Stimulated activated naive B cell treated with anti-CD40 and anti-IgM and Interleukin-4, amounts not matched to agents 10 μg/mL and 1 μg/mL and 100 μg/mL, for 72 hours (primary cell): ENCODE data around the gene NDUFV2.

Experiments used
- ATAC-seq, 2 donors: fragments of 150-1000 bp; cut with Tn5 transposase; replicated peaks; 2 replicates each; pipeline ENCODE4 v1.10.0; 2021; ENCODE audit warnings: moderate library complexity in 1 of 2
- DNase-seq: peaks from one replicate; pipeline ENCODE4 v3.0.0; 2021
- H3K27ac Mint-ChIP-seq: one replicate; pipeline ENCODE4 v1.8.0; 2022; ENCODE audit warnings: mild to moderate bottlenecking, mixed read lengths
- H3K27me3 Mint-ChIP-seq, 2 donors: one replicate each; pipeline ENCODE4 v1.8.0; 2022; ENCODE audit warnings: mixed read lengths in 2 of 2
- H3K36me3 Mint-ChIP-seq, 2 donors: one replicate each; pipeline ENCODE4 v1.8.0; 2022; ENCODE audit warnings: mixed read lengths in 2 of 2, mild to moderate bottlenecking in 1 of 2
- H3K4me1 Mint-ChIP-seq, 2 donors: one replicate each; pipeline ENCODE4 v1.8.0; 2022; ENCODE audit warnings: mixed read lengths in 2 of 2, mild to moderate bottlenecking in 1 of 2
- H3K4me3 Mint-ChIP-seq, 2 donors: one replicate each; pipeline ENCODE4 v1.8.0; 2022; ENCODE audit warnings: mild to moderate bottlenecking in 2 of 2, mixed read lengths in 2 of 2, moderate library complexity in 1 of 2
- H3K9me3 Mint-ChIP-seq, 2 donors: one replicate each; pipeline ENCODE4 v1.8.0; 2022; ENCODE audit warnings: mixed read lengths in 2 of 2, mild to moderate bottlenecking in 1 of 2

The NDUFV2 gene

DNA sequence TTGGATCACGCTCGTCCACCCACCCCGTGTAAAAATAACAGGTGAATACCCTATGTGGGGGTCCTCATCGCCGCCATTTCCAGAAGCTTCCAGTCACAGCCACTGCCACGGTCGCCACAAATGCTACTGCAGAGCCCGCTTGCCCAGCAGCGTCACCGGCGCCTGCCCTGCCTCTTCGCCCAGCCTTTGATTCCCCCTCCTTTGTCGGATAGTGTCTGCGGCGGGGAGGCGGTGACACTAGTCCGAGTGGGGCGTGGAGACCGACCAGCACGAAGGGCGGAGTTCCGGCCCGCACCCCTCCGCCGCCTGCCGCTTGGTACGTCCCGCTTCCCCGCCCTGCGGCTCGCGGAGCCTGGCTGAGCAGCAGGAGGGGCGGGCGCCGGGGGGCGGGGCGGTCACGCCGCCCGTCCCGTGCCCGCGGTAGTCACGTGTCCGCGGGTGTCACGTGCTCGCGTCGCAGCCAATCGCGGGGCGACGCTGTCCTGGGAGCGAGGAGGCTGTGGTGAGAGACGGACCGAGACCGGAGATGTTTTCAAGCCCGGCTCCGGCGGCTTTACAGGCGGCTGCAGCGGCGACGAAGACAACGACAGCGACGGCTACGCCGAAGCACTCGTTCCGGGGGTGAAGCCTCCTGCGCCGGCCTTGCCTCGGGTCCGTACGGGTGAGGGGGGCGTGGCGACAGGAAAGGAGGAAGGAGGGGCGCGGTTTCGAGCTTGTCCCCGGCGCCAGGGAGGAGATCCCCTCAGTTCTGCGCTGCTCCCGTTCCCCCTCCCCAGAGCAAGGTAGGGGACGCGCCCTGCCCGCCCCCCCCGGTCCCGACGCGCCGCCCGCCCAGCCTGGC is 34.0 kb downstream of the NDUFV2 start, which contains the start of gene ANKRD12:
TSS of gene ANKRD12 (plus strand) at position 467 of the 841 bp plus-strand sequence. CDS start 45,652 bp downstream, outside the sequence.
- Mint-ChIP-seq H3K9me3 (no peaks in the 10 kb centered on the region), H3K4me1 (peaks cover 23 to 59% of the 10 kb centered on the region in 2 donors), H3K27me3 (no peaks in the 10 kb centered on the region), H3K4me3 (peak within 1 kb of the TSS; percentile 92 to 95), H3K36me3 (peaks cover 20 to 27% of the 10 kb centered on the region in 2 donors), H3K27ac (peak within 1 kb of the TSS; percentile 100)
- DNase-seq (peak; percentile 99), ATAC-seq (peak; percentile 79)

- H3K4me1 Mint-ChIP-seq: peaks cover 24 to 68% of the 10 kb centered on the region in 2 donors
- H3K27ac Mint-ChIP-seq: peak overlapping the region; percentile 96
- DNase-seq (peak; percentile 65), ATAC-seq (peak; percentile 55 to 62)
- no peaks in the 10 kb centered on the region for H3K9me3 Mint-ChIP-seq
- H3K36me3 Mint-ChIP-seq: peaks cover 12 to 19% of the 10 kb centered on the region in 2 donors
- H3K27me3 Mint-ChIP-seq: no peaks in the 10 kb centered on the region
- H3K4me3 Mint-ChIP-seq: peak overlapping the region; percentile 84 to 95
Measured at GRCh38 chr18:9137168-9138066, 34.9 kb downstream of the NDUFV2 start.

DNA sequence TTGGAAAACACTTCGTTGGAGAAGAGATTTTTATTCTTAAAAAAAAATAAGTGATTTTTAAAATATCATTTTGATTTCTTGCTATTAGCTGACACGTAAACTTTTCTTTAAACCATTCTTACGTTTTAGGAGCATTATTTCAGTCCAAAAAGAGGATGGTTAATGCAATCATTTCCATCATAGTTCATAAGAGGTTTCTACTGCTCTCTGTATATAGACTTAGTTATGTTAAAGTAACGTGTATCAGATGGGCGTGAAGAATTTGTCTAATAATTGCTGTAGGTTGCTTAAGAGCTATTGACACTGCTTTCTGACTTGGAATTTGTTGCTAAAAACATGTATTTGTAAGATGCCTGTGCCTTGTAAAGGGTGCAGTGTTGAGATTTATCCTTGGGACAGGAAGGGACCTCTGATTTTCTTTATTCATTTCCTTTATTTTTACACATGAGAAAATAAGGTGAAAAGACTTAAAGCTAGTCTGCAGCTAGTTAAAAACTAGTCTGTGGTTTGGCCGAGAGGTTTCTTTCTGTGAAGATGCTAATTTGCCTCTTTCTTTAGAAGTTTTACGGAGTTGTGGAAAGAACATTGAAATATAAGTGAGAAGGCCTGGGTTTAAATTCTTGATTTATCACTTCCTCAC is 37.0 kb downstream of the NDUFV2 start:
- Mint-ChIP-seq H3K4me1 (peaks cover 28 to 68% of the 10 kb centered on the region in 2 donors), H3K36me3 (peaks cover 5 to 20% of the 10 kb centered on the region in 2 donors), H3K4me3 (peak overlapping the region; percentile 84 to 89), H3K9me3 (no peaks in the 10 kb centered on the region), H3K27ac (peak overlapping the region; percentile 65), H3K27me3 (no peaks in the 10 kb centered on the region)
- ATAC-seq (no peak), DNase-seq (no peak)

- DNase-seq (no peak), ATAC-seq (no peak)
- H3K27me3 Mint-ChIP-seq: no peaks in the 10 kb centered on the region
- peak overlapping the region; percentile 73 to 74 for H3K4me3 Mint-ChIP-seq
- no peaks in the 10 kb centered on the region for H3K9me3 Mint-ChIP-seq
- peak overlapping the region; percentile 72 for H3K27ac Mint-ChIP-seq
- H3K4me1 Mint-ChIP-seq: peaks cover 31 to 65% of the 10 kb centered on the region in 2 donors
- H3K36me3 Mint-ChIP-seq: peaks cover 3 to 20% of the 10 kb centered on the region in 2 donors
Measured at GRCh38 chr18:9140381-9140780, 37.9 kb downstream of the NDUFV2 start.

- peaks cover 34 to 65% of the 10 kb centered on the region in 2 donors for H3K4me1 Mint-ChIP-seq
- H3K27ac Mint-ChIP-seq: peak overlapping the region; percentile 11
- no peaks in the 10 kb centered on the region for H3K9me3 Mint-ChIP-seq
- H3K27me3 Mint-ChIP-seq: no peaks in the 10 kb centered on the region
- peaks cover 3 to 20% of the 10 kb centered on the region in 2 donors for H3K36me3 Mint-ChIP-seq
- H3K4me3 Mint-ChIP-seq: peak overlapping the region; percentile 10 to 32
- ATAC-seq (no peak), DNase-seq (no peak)
Measured at GRCh38 chr18:9140984-9141383, 38.5 kb downstream of the NDUFV2 start.

- DNase-seq (no peak), ATAC-seq (no peak)
- H3K9me3 Mint-ChIP-seq: no peaks in the 10 kb centered on the region
- peak overlapping the region; percentile 25 for H3K27ac Mint-ChIP-seq
- no peaks in the 10 kb centered on the region for H3K27me3 Mint-ChIP-seq
- H3K4me3 Mint-ChIP-seq: no peak overlapping the region
- peaks cover 0 to 13% of the 10 kb centered on the region in 2 donors for H3K36me3 Mint-ChIP-seq
- H3K4me1 Mint-ChIP-seq: peaks cover 35 to 76% of the 10 kb centered on the region in 2 donors
Measured at GRCh38 chr18:9146224-9146623, 43.7 kb downstream of the NDUFV2 start.

DNA sequence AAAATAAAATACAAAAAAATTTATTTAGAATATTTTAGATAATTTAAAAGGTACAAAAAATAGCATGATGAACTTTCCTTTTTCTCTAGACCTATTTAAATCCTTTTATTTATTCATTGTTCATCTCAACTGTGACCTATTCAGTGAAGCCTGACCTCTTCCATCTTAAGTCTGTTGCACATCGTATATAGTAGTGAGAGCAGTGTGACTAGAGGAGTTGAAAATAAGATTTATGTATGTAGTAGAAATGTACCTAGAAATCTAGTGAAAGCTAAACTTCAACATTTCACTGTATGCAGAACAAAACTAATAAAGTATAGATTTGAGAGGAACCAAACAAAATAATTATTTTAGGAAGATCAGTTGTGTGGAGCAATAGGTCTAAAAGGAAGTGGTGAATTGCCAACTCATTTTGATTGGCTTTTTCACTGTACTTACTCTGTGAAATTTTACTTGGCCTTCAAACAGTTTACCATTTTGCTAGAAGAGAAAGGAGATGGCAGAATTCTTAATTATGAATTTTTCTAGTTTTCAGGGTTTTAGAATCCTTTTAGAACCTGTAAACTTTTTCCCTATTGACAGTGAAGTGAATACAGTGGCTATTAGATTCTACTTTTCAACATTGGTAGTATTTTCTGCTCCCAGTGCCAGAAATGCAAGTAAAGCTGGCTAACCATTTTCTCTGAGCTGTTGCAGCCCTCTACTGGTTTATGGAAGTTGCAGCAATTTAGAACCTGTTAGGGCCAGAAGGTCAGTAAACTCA is 45.1 kb downstream of the NDUFV2 start:
- peak overlapping the region; percentile 92 for H3K27ac Mint-ChIP-seq
- H3K36me3 Mint-ChIP-seq: peaks cover 0 to 13% of the 10 kb centered on the region in 2 donors
- no peaks in the 10 kb centered on the region for H3K27me3 Mint-ChIP-seq
- no peak for DNase-seq
- ATAC-seq: peak; percentile 57 to 59
- H3K4me3 Mint-ChIP-seq: peak overlapping the region; percentile 60 to 64
- H3K4me1 Mint-ChIP-seq: peaks cover 34 to 65% of the 10 kb centered on the region in 2 donors
- no peaks in the 10 kb centered on the region for H3K9me3 Mint-ChIP-seq

DNA sequence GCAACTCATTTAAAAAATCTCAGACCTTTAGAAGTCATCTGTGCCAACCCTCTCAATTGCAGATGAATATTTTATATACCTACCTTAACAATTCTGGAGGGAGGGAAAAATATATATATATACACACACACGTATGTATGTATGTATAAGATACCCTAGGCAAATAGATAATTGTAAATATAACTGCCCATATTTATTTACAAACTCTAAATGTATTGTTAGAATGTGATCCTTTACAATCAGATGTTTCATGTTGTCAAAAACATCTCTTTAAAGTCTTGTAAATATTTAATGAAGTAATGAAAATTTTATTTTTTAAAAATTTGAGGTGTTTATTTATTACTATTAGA is 45.7 kb downstream of the NDUFV2 start:
- peaks cover 0 to 13% of the 10 kb centered on the region in 2 donors for H3K36me3 Mint-ChIP-seq
- ATAC-seq: no peak

GRCh38 chr18:9150121-9150520 is 47.6 kb downstream of the NDUFV2 start:
- peaks cover 7 to 18% of the 10 kb centered on the region in 2 donors for H3K36me3 Mint-ChIP-seq
- H3K4me3 Mint-ChIP-seq: peak overlapping the region; percentile 14 to 56
- ATAC-seq: peak; percentile 61 to 66
- H3K27ac Mint-ChIP-seq: peak overlapping the region; percentile 1
- H3K27me3 Mint-ChIP-seq: no peaks in the 10 kb centered on the region
- H3K9me3 Mint-ChIP-seq: no peaks in the 10 kb centered on the region
- DNase-seq: no peak
- H3K4me1 Mint-ChIP-seq: peaks cover 40 to 78% of the 10 kb centered on the region in 2 donors

More for the DNA sequence above, 45.7 kb downstream of the NDUFV2 start:
- Mint-ChIP-seq H3K27ac (no peak overlapping the region), H3K9me3 (no peaks in the 10 kb centered on the region), H3K4me1 (peaks cover 35 to 68% of the 10 kb centered on the region in 2 donors), H3K4me3 (no peak overlapping the region), H3K27me3 (no peaks in the 10 kb centered on the region)
- no peak for DNase-seq

DNA sequence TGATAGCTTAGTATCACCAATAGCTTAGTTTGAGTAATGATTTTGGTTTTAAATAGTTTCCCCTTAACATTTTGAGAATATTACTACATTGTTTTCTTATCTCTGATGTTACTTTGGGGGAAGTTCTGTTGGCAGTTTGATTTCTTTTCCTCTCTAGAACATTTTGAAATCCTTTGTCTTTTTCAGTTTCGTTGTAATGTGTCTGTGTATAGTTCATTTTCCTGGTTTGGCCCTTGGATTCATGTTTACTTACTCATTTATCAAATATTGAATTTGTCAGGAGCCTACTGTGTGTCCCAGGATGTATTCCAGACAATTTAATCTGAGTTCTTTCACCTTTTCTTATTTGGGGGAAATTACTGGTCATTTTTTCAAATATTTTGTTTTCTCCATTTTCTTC is 50.8 kb downstream of the NDUFV2 start:
- H3K27me3 Mint-ChIP-seq: no peaks in the 10 kb centered on the region

GRCh38 chr18:9156604-9157249 is 54.2 kb downstream of the NDUFV2 start:
- Mint-ChIP-seq H3K27me3 (no peaks in the 10 kb centered on the region), H3K36me3 (peaks cover 9 to 25% of the 10 kb centered on the region in 2 donors), H3K4me1 (peaks cover 32 to 66% of the 10 kb centered on the region in 2 donors), H3K27ac (no peak overlapping the region), H3K9me3 (no peaks in the 10 kb centered on the region), H3K4me3 (no peak overlapping the region)
- no peak for DNase-seq
- ATAC-seq: no peak

More for the DNA sequence above, 50.8 kb downstream of the NDUFV2 start:
- ATAC-seq (no peak), DNase-seq (no peak)
- no peak overlapping the region for H3K4me3 Mint-ChIP-seq
- peaks cover 31 to 77% of the 10 kb centered on the region in 2 donors for H3K4me1 Mint-ChIP-seq
- no peaks in the 10 kb centered on the region for H3K9me3 Mint-ChIP-seq
- no peak overlapping the region for H3K27ac Mint-ChIP-seq
- peaks cover 9 to 20% of the 10 kb centered on the region in 2 donors for H3K36me3 Mint-ChIP-seq

- H3K9me3 Mint-ChIP-seq: peaks cover 3 to 7% of the 10 kb centered on the region in 2 donors
- no peak overlapping the region for H3K4me3 Mint-ChIP-seq
- H3K4me1 Mint-ChIP-seq: peaks cover 30 to 63% of the 10 kb centered on the region in 2 donors
Measured at GRCh38 chr18:9157806-9158205, 55.3 kb downstream of the NDUFV2 start.

DNA sequence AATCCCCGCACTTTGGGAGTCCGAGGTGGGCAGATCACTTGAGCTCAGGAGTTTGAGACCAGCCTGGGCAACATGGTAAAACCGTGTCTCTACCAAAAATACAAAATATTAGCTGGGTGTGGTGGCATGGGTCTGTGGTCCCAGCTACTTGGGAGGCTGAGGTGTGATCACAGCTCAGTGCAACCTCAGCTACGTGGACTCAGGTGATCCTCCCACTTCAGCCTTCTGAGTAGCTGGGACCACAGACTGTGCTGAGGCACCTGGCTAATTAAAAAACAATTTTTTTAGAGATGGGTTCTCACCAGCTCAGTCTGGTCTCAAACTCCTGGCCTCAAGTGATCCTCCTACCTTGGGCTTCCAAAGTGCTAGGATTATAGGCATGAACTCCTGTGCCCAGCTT is 57.5 kb downstream of the NDUFV2 start:
- Mint-ChIP-seq H3K9me3 (peaks cover 18 to 20% of the 10 kb centered on the region in 2 donors), H3K36me3 (peaks cover 29 to 43% of the 10 kb centered on the region in 2 donors), H3K4me3 (no peak overlapping the region), H3K27me3 (no peaks in the 10 kb centered on the region), H3K27ac (no peak overlapping the region), H3K4me1 (peaks cover 23 to 53% of the 10 kb centered on the region in 2 donors)
- no peak for DNase-seq
- no peak for ATAC-seq

More at GRCh38 chr18:9157806-9158205, 55.3 kb downstream of the NDUFV2 start:
- no peaks in the 10 kb centered on the region for H3K27me3 Mint-ChIP-seq
- H3K27ac Mint-ChIP-seq: no peak overlapping the region
- ATAC-seq: no peak
- DNase-seq: no peak
- peaks cover 15 to 33% of the 10 kb centered on the region in 2 donors for H3K36me3 Mint-ChIP-seq
